T-helper 1 cell treated with Interleukin-12 subunit alpha and Interleukin-12 subunit beta and Interleukin-4 antibody, amounts not matched to agents 30 ng/mL and 1 ng/mL, for 36 hours (primary cell): ENCODE data around the gene PPP5C. TPM values are rescaled to one million over a fixed set of nuclear protein-coding genes. Genes with fewer than 3 reads are reported as not detected.
"Not testable (repeated sequence)": the region's sequence is repeated elsewhere in the genome, so short reads cannot be mapped to it uniquely, and the experiment has no call there.

Experiments used
- intact Hi-C: fragments of 100-400 bp; cut with micrococcal nuclease; formaldehyde crosslinking; loops from one replicate; pipeline ENCODE4 v1.15.1; 2024
- total RNA-seq: library from RNA; stranded (reverse); gene quantifications from 2 replicates; pipeline ENCODE4 v1.2.3, GENCODE V29; 2022

PPP5C gene
- total RNA-seq, 1 donor from 2014 or later = 118 TPM

DNA sequence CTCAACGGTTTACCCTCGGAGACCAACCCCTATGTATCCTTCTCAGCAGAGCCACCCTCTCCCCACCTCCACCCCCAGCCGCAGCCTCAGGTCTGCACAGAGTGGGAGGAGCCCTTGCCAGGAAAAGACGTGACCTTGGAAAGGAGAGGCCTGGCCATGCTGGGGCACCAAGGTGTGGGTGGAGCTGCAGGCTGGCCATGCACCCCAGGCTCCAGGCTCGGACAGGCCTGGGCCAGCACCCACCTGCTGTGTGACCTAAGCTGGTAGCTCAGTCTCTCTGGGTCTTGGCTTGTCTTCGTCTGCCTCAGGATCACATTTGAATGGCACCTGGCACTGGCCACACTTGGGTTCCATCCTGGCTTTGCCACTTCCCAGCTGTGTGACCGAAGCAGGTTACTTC lies 37.0 kb downstream of the PPP5C start:
- intact Hi-C loops = no loop called here

DNA sequence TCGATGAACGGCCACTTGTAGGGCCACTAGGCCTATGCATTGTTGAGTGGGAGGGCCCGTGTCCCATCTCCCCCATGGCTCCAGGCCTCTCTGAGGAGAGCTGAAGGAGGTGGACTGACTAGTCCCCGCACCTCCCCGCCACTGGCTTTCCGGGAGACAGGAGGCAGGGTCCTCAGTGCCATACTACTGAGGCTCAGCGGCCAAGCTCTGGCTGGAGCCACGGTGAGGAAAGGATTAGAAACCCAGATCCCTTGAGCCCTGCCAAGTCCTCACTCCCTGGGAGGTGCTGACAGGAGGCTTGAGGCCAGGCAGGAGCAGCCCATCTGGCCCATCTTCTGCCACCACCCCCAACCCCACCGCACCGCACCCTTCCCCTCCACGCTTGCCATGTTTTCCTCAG lies 37.5 kb downstream of the PPP5C start:
- intact Hi-C loops = no loop called here

DNA sequence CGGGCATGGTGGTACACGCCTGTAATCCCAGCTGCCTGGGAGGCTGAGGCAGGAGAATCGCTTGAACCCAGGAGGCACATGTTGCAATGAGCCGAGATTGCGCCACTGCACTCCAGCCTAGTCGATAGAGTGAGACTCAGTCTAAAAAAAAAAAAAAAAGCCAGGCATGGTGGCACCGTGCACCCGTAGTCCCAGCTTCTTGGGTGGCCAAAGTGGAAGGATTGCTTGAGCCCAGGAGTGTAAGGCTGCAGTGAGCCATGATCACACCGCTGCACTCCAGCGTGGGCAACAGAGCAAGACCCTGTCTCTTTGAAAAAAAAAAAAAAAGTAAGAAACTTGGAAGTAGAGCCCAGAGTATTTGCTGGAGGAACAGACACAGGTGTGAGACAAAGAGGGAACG lies 38.7 kb downstream of the PPP5C start:
- intact Hi-C loops = no loop called here

DNA sequence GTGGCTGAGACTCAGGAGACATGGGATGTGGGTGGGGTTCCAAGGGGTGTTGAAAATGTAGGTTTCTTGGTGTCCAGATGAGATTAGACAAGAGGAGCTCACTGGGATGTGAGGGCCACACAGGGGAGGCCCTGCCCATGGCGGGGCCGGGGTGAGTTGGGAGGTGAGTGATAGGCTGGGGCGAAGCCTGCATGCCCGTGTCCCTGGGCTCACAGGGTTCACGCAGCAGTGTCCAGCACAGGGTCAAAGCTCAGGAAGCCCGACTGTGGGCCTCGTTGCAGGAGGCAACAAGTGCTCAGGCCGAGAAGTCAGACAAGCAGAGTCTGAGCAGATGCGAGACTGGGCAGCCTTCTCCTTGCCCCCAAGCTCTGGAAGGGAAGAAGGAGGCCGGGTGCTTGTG lies 39.3 kb downstream of the PPP5C start:
- intact Hi-C loops = no loop called here

DNA sequence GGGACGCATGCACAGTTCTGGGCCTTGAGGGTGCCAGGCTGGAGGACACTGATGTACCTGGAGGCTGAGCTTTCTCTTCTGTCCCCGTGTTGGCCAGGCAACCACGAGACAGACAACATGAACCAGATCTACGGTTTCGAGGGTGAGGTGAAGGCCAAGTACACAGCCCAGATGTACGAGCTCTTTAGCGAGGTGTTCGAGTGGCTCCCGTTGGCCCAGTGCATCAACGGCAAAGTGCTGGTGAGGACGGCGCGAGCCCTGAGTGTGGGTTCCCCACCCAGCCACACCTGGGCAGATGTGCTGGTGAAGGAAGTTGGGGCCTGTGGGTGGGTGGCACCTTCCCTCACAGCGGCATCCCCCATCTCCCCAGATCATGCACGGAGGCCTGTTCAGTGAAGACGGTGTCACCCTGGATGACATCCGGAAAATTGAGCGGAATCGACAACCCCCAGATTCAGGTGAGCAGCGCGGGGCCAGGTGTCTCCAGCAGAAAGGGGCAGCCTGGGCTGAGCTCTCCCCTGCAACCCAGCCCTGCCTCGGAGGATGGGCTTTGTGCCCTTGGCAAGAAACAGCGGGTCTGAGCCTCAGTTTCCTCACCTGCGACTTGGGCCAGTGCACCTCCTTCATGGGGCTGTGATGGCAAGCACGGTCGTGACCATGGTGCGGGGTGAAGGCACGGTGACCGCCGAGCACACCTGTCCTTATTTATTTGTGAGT lies 40.3 kb downstream of the PPP5C start:
- intact Hi-C loops = no loop called here

DNA sequence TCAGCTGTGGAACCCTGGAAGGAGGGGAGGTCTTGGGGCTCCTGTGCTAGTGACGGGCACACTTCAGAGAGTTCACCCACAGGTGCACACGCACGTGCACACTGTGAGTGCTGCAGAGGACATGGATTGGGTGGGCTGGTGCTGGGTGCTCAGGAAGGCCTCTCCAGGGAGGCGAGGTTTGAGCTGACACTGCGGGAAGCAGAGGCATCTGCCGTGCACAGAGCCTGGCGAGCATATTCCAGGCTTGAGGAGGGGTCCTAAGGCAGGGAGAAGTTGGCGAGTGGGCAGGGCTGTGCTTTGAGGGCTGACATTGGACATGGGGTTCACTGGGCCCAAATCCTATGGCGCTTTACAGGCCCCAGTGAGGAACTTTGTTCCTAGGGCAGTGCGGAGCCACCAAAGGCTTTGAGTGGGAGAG lies 40.8 kb downstream of the PPP5C start:
- intact Hi-C loops = no loop called here

DNA sequence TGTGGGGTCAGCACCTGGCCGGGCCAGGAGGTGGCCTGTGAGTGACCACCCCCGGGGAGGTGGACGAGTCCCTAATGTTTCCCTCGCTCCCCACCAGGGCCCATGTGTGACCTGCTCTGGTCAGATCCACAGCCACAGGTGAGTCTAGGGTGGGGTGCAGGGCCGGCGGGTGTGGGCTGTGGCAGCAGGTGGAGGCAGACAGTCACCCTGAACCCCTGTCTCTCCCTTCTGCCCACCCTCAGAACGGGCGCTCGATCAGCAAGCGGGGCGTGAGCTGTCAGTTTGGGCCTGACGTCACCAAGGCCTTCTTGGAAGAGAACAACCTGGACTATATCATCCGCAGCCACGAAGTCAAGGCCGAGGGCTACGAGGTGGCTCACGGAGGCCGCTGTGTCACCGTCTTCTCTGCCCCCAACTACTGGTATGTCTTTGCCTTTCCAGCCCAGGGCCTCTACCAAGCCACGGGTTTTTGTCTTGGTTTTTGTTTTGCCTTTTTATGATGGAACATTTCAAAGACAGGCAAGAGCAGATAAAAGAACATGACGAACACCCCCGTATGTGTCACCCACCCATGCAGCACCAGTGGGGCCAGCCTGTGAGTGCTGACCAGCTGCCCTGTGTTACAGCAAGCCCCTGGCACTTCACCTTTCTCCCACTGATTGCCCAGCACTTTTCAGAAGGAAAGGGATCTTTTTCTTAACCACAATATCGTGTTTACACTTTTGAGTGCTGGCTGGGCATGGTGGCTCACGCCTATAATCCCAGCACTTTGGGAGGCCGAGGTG lies 41.6 kb downstream of the PPP5C start:
- intact Hi-C loops = no loop called here

DNA sequence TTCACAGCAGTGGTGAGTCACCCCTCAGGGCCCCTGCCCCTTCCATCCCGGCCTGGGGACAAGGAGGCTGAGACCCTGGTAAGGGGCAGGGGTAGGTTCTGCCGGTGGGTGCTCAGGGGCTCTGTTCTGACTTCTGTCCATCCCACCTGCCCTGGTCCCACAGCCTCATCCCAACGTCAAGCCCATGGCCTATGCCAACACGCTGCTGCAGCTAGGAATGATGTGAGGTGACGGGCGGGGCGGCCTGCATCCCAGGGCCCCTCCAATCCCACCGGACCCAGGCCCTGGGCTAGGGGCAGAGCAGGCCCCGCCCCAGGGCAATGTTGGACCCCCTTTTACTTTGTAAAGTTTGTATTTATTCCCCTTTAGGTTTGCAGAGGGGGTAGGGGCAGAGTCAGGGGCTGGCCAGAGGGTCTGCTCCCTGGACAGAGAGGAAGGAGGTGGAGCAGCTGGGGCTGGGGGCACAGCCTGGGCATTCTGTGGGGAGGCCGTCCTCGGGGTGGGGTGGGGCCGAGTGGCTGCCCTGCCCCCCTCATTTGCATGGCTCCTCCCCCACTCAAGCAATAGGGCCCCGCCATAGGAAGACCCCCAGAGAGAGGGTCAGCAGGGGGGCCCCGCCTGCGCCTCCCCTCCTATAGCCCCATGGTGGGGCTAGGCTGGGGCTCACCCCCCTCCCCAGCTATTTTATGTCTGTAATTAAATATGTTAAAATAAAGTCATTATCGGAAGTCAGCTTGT lies 43.4 kb downstream of the PPP5C start:
- intact Hi-C loops = no loop called here

DNA sequence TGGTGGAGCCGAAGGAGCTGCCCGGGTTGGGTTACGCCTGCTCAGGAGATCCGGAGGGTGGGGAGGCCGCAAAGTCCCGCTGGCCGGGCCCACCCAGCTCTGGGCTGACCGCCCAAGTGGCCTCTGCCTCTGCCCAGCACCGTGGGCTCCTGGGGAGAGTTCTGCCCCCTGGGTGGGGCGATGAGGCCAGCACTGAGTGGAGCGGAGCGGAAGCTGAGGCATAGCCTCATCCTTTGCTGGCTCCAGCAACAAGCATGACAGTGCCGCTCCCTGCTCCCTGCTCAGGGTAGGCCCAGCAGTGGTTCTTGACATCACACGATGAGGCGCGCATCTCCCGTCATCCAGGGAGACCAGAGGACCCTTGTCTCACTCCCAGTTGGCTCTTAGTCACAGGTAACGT lies 44.0 kb downstream of the PPP5C start:
- intact Hi-C loops = no loop called here

DNA sequence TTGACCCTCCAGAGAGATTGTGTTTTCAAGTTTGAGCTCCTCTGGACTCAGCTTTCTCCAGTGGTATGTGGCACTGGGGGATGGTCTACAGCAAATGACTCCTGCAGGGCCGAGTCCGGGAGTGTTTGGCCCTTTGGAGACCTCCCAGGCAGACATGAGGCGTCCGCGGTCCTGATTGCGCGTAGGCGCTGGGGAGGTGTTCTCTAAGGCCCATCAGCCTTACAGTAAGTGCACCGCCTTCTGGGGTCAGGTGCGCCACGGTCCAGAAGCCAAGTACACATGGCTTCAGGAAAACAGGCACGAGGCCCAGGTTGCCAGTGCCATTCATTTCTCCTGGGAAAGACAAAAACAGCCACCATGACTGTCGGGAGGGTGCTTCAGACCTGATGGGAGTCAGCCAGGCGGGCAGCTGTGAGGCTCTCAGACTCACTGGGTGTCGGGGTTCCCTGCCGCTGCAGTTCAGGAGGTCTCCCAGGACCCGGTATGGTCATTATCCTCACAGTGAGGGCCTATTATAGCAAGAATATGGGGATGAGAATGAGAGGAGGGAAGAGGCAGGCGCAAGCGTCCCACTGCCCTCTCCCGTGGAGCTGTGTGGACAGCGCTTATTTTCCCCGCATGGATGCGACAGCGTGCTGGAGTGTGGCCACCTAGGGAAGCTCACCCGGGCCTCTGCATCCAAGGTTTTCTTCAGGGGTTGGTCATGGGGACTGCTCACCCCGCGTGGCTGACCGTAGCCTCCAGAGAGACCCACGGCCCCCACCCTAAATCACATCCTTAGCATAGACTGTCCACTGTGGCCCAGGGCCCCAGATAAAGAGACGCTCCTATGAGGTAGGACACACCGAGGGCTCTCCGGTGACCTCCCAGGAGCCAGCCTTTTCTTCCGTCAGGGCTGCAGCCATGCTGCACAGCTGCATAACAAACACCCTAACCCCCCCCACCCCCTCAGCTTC lies 44.7 kb downstream of the PPP5C start:
- intact Hi-C loops = no loop called here

DNA sequence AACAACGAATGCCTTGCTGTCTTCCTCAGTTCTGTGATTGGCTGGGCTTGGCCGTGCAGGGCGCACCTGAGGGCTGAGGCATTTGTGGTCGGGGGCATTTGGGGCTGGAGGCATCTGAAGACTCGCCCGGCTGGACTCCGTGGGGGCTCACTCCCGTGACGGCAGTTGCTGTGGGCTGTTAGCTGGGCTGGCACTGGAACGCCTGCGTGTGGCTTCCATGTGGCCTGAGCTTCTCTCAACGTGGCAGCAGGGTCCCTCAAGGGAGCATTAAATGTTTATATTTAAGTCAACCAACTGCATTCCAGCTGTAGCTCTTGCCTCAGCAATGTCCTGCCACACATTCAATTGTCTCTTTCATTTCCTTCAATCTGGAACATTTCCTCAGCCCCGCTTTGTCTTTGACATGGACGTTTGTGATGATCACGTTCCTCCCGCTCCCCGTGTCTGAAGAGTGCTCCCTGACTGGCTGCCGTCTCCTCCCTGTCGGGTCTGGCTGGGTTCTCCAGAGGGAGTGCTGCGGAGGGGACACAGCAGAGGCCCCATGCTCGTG lies 45.4 kb downstream of the PPP5C start:
- intact Hi-C loops = no loop called here

DNA sequence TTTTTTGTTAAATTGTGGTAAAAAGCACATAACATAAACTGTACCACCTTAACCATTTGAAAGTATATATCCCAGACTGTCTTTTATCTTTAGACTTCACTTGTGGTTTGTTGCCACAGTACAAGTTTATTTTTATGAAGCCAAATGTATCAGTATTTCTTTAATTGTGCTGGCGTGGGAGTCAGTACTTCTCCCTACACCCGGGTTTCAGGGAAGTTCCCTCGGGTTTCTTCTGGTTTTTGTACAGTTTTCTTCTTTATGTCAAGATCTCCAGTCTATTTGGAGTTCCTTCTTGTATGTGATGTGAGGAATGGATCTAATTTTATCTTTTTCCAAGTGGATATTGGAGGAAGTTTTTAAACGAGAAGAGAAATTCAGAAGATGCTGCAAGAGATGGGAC lies 46.0 kb downstream of the PPP5C start:
- intact Hi-C loops = no loop called here

DNA sequence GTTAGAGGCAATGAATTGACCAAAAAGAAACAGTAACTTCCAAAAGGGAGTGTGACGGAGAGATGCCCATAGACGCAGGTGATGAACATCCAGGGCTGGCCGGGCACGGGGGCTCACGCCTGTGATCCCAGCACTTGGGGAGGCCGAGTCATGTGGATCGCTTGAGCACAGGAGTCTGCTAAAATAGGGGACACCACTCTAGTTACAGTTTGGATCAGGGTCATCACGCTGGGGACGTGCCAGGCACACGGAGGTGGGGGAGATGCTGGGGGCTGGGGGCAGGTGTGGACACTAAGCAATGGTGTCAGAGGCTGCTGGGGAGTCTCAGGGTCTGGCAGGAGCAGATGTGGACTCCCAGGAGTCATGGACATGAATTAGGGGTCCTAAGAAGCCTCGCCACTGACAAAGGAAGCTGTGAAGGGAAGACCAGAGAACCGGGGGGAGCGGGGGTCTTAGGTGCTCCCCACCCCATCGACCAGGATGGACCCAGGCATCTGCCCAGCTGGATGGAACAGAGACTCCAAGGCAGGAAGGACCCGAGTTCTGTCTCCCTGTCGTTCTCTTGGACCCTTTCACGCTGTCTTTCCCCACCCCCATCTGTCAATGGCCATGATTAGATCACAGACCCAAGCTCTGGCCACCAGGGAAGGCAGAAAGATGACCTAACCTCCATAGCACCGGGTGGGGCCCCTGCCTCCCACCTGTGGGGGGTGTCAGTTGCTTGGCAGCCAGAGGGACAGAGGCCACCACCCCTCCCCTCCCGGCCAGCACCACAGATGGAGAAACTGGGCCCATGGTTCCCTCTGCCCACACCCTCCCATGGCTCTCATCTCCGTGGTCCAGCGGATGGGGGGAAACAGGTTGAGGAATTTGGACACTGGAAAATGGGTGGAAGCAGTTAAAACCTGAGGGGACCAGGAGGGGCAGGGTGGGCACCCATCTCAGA lies 46.8 kb downstream of the PPP5C start:
- intact Hi-C loops = no loop called here

DNA sequence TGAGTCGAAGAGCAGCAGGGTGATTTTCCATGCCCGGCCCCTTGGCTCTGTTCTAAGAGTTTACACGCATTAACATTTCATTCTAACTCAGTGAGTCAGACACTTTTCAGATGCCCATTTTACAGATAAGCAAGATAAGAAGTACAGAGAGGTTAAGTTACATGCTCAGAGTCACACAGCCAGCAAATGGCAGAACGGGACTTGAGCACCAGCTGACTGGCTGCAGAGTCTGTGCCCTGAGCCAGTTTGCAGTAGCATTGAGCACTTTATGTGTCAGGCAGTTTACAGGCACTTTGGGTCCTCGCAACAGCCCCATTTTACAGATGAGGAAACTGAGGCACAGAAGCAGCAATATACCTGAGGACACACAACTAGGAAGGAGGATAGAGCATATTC lies 47.5 kb downstream of the PPP5C start:
- intact Hi-C loops = no loop called here

DNA sequence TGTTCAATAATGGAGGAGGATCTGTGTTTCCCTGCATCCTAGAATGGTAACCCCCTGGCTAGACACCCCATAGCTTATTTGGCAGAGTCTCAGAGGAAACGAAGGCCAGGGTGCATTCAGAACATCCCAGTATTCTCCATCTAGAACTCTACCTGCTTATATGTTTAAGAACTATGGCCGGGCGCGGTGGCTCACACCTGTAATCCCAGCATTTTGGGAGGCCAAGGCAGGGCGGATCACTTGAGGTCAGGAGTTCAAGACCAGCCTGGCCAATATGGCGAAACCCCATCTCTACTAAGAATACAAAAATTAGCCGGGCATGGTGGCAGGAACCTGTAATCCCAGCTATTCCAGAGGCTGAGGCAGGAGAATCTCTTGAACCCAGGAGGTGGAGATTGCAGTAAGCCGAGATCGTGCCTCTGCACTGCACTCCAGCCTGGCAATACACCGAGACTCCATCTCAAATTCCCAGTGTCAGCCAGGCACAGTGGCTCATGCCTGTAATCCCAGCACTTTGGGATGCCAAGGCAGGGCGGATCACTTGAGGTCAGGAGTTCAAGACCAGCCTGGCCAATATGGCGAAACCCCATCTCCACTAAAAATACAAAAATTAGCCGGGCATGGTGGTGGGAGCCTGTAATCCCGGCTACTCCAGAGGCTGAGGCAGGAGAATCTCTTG lies 51.1 kb downstream of the PPP5C start:
- intact Hi-C loops = not testable (repeated sequence)

DNA sequence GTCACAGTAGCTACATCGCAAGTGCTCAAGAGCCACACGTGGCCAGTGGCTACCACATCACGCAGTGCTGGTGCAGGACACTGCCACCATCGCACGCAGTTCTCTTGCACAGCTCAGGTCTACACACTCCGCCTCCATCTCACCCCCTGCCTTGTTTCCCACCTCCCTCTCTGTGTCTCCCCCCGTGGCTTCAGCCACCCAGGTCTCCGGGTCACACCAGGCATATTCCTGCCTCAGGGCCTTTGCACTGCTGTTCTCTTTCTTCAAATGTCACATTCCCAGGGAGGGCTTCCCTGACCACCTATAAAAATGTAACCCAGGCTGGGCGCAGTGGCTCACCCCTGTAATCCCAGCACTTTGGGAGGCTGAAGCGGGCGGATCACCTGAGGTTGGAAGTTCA lies 55.8 kb downstream of the PPP5C start:
- intact Hi-C loops = loop anchor here (1.0 to 2.0 kb wide), 3 partner anchors 56 to 111 kb away; partner anchors contain the start of gene PPP5C

DNA sequence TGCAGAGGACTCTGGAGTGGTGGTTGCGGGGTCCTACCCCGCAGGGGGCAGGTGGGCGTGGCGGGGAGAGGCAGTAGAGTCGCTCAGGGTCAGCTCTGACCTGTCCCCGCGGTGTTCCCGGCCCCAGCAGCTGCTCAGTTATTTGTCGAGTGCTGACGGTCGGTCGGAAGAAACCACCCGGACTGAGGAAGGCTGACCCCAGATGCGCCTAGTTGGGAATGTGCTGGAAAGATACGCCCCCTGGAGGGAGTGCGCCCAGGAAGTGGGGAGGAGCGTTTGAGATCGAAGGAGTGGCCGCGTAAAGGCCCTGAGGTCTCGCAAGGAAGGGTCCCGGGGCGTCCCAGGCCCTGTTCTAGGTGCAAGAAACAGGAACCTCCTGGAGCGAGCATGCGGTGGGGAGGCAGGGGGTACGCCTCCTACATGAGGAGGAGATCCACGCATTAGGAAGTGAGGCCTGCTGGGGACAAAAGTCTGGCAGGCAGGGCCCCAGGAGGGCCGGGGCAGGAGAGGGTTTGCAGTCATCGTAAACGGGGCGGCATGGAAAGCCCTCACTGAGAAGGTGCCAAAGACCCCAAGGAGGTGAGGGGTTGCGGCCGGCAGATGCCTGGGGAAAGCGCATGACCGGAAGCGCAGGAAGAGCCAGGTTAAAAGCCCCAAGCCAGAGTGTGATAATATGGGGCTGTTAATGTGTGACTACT lies 57.3 kb downstream of the PPP5C start:
- intact Hi-C loops = no loop called here

DNA sequence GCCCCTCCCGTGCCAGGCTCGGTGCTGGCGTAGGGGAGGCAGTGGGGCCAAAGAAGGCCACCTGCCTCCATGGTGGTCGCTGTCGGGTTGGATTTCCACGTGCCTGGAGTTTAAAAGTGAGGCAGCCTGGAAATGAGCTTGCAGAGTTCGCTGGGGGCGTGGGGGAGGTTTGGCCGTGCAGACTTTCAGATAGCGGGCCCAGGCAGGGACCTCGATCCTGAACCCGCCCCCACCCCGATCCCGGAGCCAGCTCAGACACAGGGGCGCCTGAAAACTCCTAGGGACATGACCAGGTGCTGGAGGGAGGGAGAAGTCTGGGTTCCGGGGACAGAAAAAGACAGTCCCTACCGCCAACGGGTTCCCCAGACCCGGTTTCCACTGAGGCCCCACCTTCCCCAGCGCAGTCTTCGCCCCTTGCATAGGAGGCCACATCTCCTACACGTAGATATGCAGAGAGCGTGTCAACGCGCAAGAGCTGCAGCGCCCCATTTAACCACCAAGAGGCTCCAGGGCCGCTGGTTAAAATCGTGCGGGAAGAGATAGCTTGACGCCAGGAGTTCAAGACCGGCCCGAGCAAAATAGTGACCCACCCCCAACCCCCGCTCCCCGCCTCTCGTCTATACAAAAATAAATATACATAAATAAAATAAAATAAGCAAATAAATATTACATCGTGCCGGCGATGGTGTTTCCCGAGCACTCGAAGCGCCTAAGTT lies 58.0 kb downstream of the PPP5C start:
- intact Hi-C loops = no loop called here
